T-cell (primary cell): ENCODE results near the gene THADA. TPM values are rescaled to one million over a fixed set of nuclear protein-coding genes. Genes with fewer than 3 reads are reported as not detected.
A peak's percentile ranks its signal among the peaks of the same experiment; 100 is the strongest.

Experiments
- ATAC-seq, 4 experiments: fragments of 200-7000 bp in 3 of 4; fragments of 150-1000 bp in 1 of 4; cut with Tn5 transposase; replicated peaks in 1 of 4; 1 replicate in 3 of 4; 2 replicates in 1 of 4; pipeline ENCODE4 v1.10.0; 2021; ENCODE audit warnings: moderate library complexity in 3 of 4, mild to moderate bottlenecking in 2 of 4, moderate number of reproducible peaks in 1 of 4
- CTCF ChIA-PET, 2 donors: fragments of 300-600 bp; sonication (Branson Sonifier 250); formaldehyde crosslinking; loops; one replicate each; lab custom pipeline; 2022; ENCODE audit warnings: antibody characterized with exemption in 2 of 2; lab: Charles Lee
- POLR2A ChIA-PET, 2 donors: fragments of 300-600 bp; sonication (Branson Sonifier 250); formaldehyde crosslinking; loops; one replicate each; lab custom pipeline; 2022; ENCODE audit warnings: antibody characterized with exemption in 2 of 2; lab: Charles Lee
- DNase-seq, 35 experiments: peaks; one replicate each; pipeline versions ENCODE4 v3.0.0 to v3.0.0-alpha.2; 2013 to 2023
- H3K27ac ChIP-seq: one replicate; pipeline ENCODE4 v1.5.1; 2013; ENCODE audit warnings: low read length
- H3K27me3 ChIP-seq, 2 experiments: replicated peaks in 1 of 2; 1 replicate in 1 of 2; 2 replicates in 1 of 2; pipeline versions ENCODE4 v1.6.1 to v1.7.0; 2013; ENCODE audit warnings: low read length in 1 of 2, mixed read lengths in 1 of 2; ENCODE audit not compliant: control insufficient read depth in 2 of 2, insufficient read depth in 2 of 2; ENCODE audit errors: extremely low read depth in 1 of 2
- H3K36me3 ChIP-seq, 2 donors: 1 replicate in 1 of 2; 2 replicates in 1 of 2; pipeline versions ENCODE4 v1.6.1 to v1.7.0; 2013; ENCODE audit warnings: low read length in 1 of 2; ENCODE audit not compliant: control insufficient read depth in 2 of 2, insufficient read depth in 1 of 2; ENCODE audit errors: extremely low read depth in 1 of 2
- H3K4me1 ChIP-seq, 2 experiments: 1 replicate in 1 of 2; 2 replicates in 1 of 2; pipeline versions ENCODE4 v1.6.1 to v1.7.0; 2013; ENCODE audit warnings: low read length in 2 of 2, mixed read lengths in 1 of 2; ENCODE audit not compliant: insufficient read depth in 2 of 2, control insufficient read depth in 1 of 2; ENCODE audit errors: extremely low read depth in 1 of 2
- H3K4me3 ChIP-seq, 2 donors: 1 replicate in 1 of 2; 2 replicates in 1 of 2; pipeline versions ENCODE4 v1.5.1 to v1.7.0; 2013; ENCODE audit warnings: mild to moderate bottlenecking in 2 of 2, low read length in 1 of 2, moderate library complexity in 1 of 2; ENCODE audit not compliant: control insufficient read depth in 1 of 2; ENCODE audit errors: extremely low read depth in 1 of 2
- H3K9me3 ChIP-seq: 2 replicates; pipeline ENCODE4 v1.7.0; 2013
- H3K27ac Mint-ChIP-seq, 2 donors: one replicate each; pipeline ENCODE4 v1.8.0; 2020 to 2021; ENCODE audit warnings: mild to moderate bottlenecking in 2 of 2, mixed read lengths in 2 of 2
- H3K27me3 Mint-ChIP-seq, 2 donors: one replicate each; pipeline ENCODE4 v1.8.0; 2021 to 2022; ENCODE audit warnings: mixed read lengths in 2 of 2
- H3K36me3 Mint-ChIP-seq: one replicate; pipeline ENCODE4 v1.8.0; 2021; ENCODE audit warnings: mixed read lengths
- H3K4me1 Mint-ChIP-seq, 3 donors: one replicate each; pipeline ENCODE4 v1.8.0; 2020 to 2022; ENCODE audit warnings: mixed read lengths in 3 of 3, mild to moderate bottlenecking in 1 of 3
- H3K4me3 Mint-ChIP-seq, 3 donors: one replicate each; pipeline ENCODE4 v1.8.0; 2020 to 2022; ENCODE audit warnings: mild to moderate bottlenecking in 3 of 3, mixed read lengths in 3 of 3, moderate library complexity in 3 of 3
- H3K9me3 Mint-ChIP-seq, 3 donors: one replicate each; pipeline ENCODE4 v1.8.0; 2020 to 2022; ENCODE audit warnings: mixed read lengths in 3 of 3
- WGBS: methylation state at CpG from one replicate; pipeline ENCODE4 v1.1.5; 2013; ENCODE audit warnings: missing lambda C conversion rate; ENCODE audit not compliant: insufficient coverage; 5-methylcytosine and 5-hydroxymethylcytosine counted together
- total RNA-seq, 35 experiments: library from RNA in 6 of 35; stranded (reverse) in 6 of 35; fragments of 120-200 nt in 1 of 35; gene quantifications; one replicate each; pipeline versions ENCODE4 v1.2.1 to v1.2.4 and lab custom pipeline; 2013 to 2026

THADA gene
- total RNA-seq, 5 donors from 2014 or later (not counting 1 experiment from before 2014, with no cell fraction given) = 36.4 to 50.5 (median 40.6) TPM

DNA sequence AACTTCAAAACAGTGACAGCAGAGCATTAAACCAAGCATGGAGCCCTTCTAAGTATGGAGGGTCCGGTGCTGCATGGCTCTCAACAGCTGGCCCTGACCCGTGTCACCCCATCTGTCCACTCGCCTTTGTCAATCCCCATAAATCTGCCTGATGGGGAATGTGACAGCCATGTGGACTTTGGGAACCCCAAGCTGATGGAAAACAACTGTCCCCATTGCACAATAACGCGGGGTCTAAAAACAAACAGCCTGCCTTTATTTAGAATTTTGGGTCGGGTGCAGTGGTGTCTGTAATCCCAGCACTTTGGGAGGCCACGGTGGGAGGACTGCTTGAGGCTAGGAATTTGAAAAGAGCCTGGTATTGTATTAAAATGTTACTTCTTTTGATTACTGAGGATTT lies 17.1 kb upstream of the THADA start:
- no peak for ATAC-seq
- peaks cover 3 to 5% of the 10 kb centered on the region in 2 donors for H3K27me3 Mint-ChIP-seq
- peaks cover 0 to 8% of the 10 kb centered on the region in 2 experiments for H3K27me3 ChIP-seq
- H3K4me1 ChIP-seq = no peaks in the 10 kb centered on the region
- no peak overlapping the region for H3K27ac ChIP-seq
- CTCF ChIA-PET = interaction anchor here (0.5 to 0.9 kb wide), 4 partner anchors 42 to 687 kb away, joined by 3 to 4 read pairs (median 4); no protein-coding TSS in a partner anchor
- DNase-seq = no peak
- H3K9me3 ChIP-seq = no peaks in the 10 kb centered on the region
- H3K36me3 Mint-ChIP-seq = no peaks in the 10 kb centered on the region
- H3K36me3 ChIP-seq = no peaks in the 10 kb centered on the region
- H3K9me3 Mint-ChIP-seq = no peaks in the 10 kb centered on the region
- no peak overlapping the region for H3K27ac Mint-ChIP-seq
- H3K4me3 ChIP-seq = no peak overlapping the region
- POLR2A ChIA-PET = no interaction called here
- no peak overlapping the region for H3K4me3 Mint-ChIP-seq
- 95% methylated on average over 7 of the region's 7 CpGs for WGBS
- H3K4me1 Mint-ChIP-seq = no peaks in the 10 kb centered on the region

DNA sequence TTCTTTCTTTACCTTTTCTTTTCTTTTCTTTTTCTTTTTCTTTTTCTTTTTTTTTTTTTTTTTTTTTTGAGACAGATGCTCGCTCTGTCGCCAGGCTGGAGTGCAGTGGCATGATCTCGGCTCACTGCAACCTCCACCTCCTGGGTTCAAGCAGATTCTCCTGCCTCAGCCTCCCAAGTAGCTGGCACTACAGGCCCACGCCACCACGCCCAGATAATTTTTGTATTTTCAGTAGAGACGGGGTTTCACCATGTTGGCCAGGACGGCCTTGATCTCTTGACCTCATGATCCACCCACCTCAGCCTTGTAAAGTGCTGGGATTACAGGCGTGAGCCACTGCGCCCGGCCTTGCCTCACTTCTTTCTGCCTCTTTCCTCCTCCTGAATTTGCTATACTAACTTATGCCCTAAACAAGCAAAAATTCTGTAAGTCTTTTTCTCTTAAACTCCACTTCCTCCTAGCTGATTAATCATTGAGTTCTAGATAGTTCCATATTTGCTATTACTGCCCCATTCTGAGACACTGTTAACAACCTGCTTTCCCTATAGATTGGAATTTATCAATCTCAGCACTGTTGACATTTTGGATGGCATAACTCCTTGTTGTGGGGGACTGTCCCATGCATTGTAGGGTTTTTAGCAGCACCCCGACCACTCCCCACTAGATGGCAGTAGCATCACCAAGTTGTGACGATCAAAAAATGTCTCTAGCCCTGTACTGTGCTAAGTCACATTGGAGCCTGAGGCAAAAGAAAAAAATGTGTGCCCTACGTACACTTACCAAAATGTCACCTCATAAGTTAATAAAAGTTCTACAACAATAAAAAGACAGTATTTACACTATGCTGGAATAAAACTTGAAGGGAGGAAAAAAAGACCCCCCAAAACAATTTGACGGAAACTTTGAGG lies 16.4 kb upstream of the THADA start:
- peaks cover 0 to 8% of the 10 kb centered on the region in 2 experiments for H3K27me3 ChIP-seq
- H3K4me3 ChIP-seq = no peak overlapping the region
- H3K4me1 ChIP-seq = no peaks in the 10 kb centered on the region
- Mint-ChIP-seq H3K36me3 (no peaks in the 10 kb centered on the region), H3K27me3 (peaks cover 2 to 4% of the 10 kb centered on the region in 2 donors), H3K4me3 (no peak overlapping the region), H3K27ac (no peak overlapping the region), H3K9me3 (no peaks in the 10 kb centered on the region), H3K4me1 (no peaks in the 10 kb centered on the region)
- CTCF ChIA-PET = interaction anchor here (0.6 to 1.0 kb wide), 7 partner anchors 9 to 664 kb away, joined by 3 to 4 read pairs (median 3); no protein-coding TSS in a partner anchor
- WGBS = 79% methylated on average over 8 of the region's 14 CpGs
- no peaks in the 10 kb centered on the region for H3K36me3 ChIP-seq
- POLR2A ChIA-PET = no interaction called here
- peak; percentile 91 to 97 (median 92) for ATAC-seq
- DNase-seq = peak; percentile 29 to 83 (median 63)
- H3K9me3 ChIP-seq = no peaks in the 10 kb centered on the region
- H3K27ac ChIP-seq = no peak overlapping the region

DNA sequence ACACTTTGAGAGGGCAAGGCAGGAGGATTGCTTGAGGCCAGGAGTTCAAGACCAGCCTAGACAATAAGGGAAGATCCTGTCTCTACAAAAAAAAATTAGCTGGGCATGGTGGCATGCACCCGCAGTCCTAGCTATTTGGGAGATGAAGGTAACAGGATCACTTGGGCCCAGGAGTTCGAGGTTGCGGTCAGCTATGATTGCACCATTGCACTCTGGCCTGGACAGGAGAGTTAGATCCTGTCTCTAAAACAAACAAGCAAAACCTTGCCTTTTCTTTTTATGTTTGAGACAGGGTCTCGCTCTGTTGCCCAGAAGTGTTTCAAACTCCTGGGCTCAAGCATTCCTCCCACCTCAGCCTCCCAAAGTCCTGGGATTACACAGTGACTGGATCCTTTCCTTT lies 14.5 kb upstream of the THADA start:
- DNase-seq = no peak
- no peaks in the 10 kb centered on the region for H3K9me3 Mint-ChIP-seq
- H3K27me3 ChIP-seq = peaks cover 0 to 3% of the 10 kb centered on the region in 2 experiments

GRCh38 chr2:43609290-43609918 lies 13.6 kb upstream of the THADA start:
- ATAC-seq (peak; percentile 57 to 68 (median 62)), DNase-seq (peak in 9 of 35 experiments; percentile 4 to 72 (median 13))
- Histone ChIP-seq H3K27ac (no peak overlapping the region), H3K36me3 (no peaks in the 10 kb centered on the region), H3K4me3 (no peak overlapping the region), H3K4me1 (no peaks in the 10 kb centered on the region), H3K9me3 (no peaks in the 10 kb centered on the region), H3K27me3 (peaks cover 0 to 3% of the 10 kb centered on the region in 2 experiments)
- H3K36me3 Mint-ChIP-seq = no peaks in the 10 kb centered on the region
- peaks cover 5 to 7% (median 5%) of the 10 kb centered on the region in 3 donors for H3K4me1 Mint-ChIP-seq
- no peaks in the 10 kb centered on the region for H3K9me3 Mint-ChIP-seq
- H3K4me3 Mint-ChIP-seq = no peak overlapping the region
- ChIA-PET POLR2A (interaction anchor here in 1 of 2 donors (0.6 kb wide), 1 partner anchor 9 kb away, joined by 3 read pairs; no protein-coding TSS in a partner anchor), CTCF (interaction anchor here (0.6 to 1.1 kb wide), 6 partner anchors 12 to 749 kb away, joined by 3 to 5 read pairs (median 3); partner anchors contain the start of gene PLEKHH2 (in 1 of the 2))
- 95% methylated on average over 2 of the region's 6 CpGs for WGBS
- H3K27me3 Mint-ChIP-seq = no peaks in the 10 kb centered on the region
- H3K27ac Mint-ChIP-seq = no peak overlapping the region

More for the DNA sequence above, 14.5 kb upstream of the THADA start:
- Mint-ChIP-seq H3K4me1 (no peaks in the 10 kb centered on the region), H3K36me3 (no peaks in the 10 kb centered on the region), H3K27ac (no peak overlapping the region), H3K4me3 (no peak overlapping the region), H3K27me3 (no peaks in the 10 kb centered on the region)
- ChIA-PET POLR2A (no interaction called here), CTCF (no interaction called here)
- H3K4me1 ChIP-seq = no peaks in the 10 kb centered on the region
- no peak for ATAC-seq
- H3K27ac ChIP-seq = no peak overlapping the region
- no peaks in the 10 kb centered on the region for H3K36me3 ChIP-seq
- WGBS = 88% methylated on average over 2 of the region's 4 CpGs
- H3K4me3 ChIP-seq = no peak overlapping the region
- no peaks in the 10 kb centered on the region for H3K9me3 ChIP-seq

DNA sequence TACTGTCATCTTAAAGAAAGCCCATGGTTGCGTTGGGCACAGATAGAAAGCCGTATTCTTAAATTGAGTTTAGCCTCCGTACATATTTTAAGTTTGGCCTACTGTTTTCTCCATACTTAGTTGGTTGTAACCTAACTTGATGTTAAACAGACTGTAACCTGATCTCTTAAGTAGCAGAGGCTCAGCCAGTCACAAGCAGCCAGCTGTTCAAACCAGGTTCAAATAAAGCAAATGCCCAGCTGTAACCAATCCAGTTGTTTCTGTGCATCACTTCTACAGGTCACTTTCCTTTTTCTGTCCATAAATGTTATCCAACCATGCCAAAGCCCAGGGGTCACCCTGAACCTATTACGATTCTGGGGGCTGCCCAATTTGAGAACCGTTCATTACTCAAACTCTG lies 10.0 kb upstream of the THADA start:
- no peaks in the 10 kb centered on the region for H3K36me3 Mint-ChIP-seq
- H3K27ac Mint-ChIP-seq = no peak overlapping the region
- ChIA-PET CTCF (interaction anchor here (0.5 to 1.9 kb wide), 2 partner anchors 9 to 38 kb away, joined by 7 to 9 read pairs; no protein-coding TSS in a partner anchor), POLR2A (no interaction called here)
- no peak for DNase-seq
- Histone ChIP-seq H3K27ac (no peak overlapping the region), H3K27me3 (no peaks in the 10 kb centered on the region), H3K36me3 (no peaks in the 10 kb centered on the region), H3K4me3 (no peak overlapping the region), H3K9me3 (no peaks in the 10 kb centered on the region), H3K4me1 (no peaks in the 10 kb centered on the region)
- H3K9me3 Mint-ChIP-seq = no peaks in the 10 kb centered on the region
- ATAC-seq = no peak
- H3K4me1 Mint-ChIP-seq = peaks cover 5 to 7% (median 5%) of the 10 kb centered on the region in 3 donors
- H3K4me3 Mint-ChIP-seq = no peak overlapping the region
- WGBS = 100% methylated on average over 2 of the region's 5 CpGs
- no peaks in the 10 kb centered on the region for H3K27me3 Mint-ChIP-seq

GRCh38 chr2:43605079-43605655 lies 9.3 kb upstream of the THADA start:
- no peak overlapping the region for H3K4me3 Mint-ChIP-seq
- POLR2A ChIA-PET = no interaction called here

More at GRCh38 chr2:43605079-43605655, 9.3 kb upstream of the THADA start:
- no peaks in the 10 kb centered on the region for H3K36me3 Mint-ChIP-seq
- Histone ChIP-seq H3K9me3 (no peaks in the 10 kb centered on the region), H3K4me1 (no peaks in the 10 kb centered on the region), H3K4me3 (no peak overlapping the region), H3K27me3 (no peaks in the 10 kb centered on the region), H3K36me3 (no peaks in the 10 kb centered on the region), H3K27ac (no peak overlapping the region)
- H3K27me3 Mint-ChIP-seq = no peaks in the 10 kb centered on the region
- peak; percentile 65 to 78 (median 70) for ATAC-seq
- no peaks in the 10 kb centered on the region for H3K9me3 Mint-ChIP-seq
- WGBS = no CpG with 5 or more reads among the region's 2 CpGs
- peak overlapping the region in 1 of 2 donors; percentile 74 for H3K27ac Mint-ChIP-seq
- CTCF ChIA-PET = interaction anchor here (1.0 to 1.9 kb wide), 2 partner anchors 9 to 375 kb away, joined by 4 to 9 read pairs; no protein-coding TSS in a partner anchor
- peak in 6 of 35 experiments; percentile 7 to 46 (median 14) for DNase-seq
- H3K4me1 Mint-ChIP-seq = peaks cover 5 to 7% (median 5%) of the 10 kb centered on the region in 3 donors
